ENCODE measurements around the gene C9orf57.
A peak's percentile ranks its signal among the peaks of the same experiment; 100 is the strongest.
"Not testable (repeated sequence)": the region's sequence is repeated elsewhere in the genome, so short reads cannot be mapped to it uniquely, and the experiment has no call there.

Gene C9orf57

DNA sequence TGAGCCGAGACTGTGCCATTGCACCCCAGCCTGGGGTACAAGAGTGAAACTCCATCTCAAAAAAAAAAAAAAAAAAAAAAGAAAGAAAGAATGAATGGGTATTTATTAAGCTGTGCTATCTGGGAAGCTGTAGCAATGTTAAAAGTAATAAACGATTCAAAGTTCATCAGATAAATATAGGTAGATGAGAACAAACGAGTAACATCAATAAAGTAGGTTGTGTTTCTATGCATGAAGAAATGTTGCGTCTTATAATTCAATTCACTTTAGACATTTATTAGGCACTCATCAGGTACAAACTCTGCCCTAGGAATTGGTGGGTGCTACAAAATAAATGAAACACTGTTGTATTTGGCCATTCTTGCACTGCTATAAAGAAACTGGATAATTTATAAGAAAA is 36.8 kb downstream of the C9orf57 start:
- DNase-seq (ENCODE audit: low read depth), result no peak

DNA sequence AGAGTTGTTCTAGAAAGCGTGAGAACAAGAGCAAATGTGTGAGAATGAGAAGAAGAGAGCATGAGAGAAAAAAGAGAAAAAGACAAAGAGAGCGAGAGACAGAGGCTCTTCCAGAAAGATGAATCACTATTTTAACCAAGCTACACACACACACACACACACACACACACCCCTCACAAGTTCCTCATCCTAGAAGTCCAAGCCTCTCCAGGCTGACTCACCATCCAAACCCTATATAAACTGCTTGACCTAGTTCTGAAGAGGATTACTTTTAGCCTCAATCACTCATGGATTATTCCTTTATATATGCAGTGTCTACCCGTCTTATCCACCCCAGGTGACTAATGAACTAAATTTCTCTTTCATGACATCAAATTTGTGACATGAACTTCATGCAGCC is 37.6 kb downstream of the C9orf57 start:
- peak; percentile 88 for DNase-seq (ENCODE audit: low read depth)

DNA sequence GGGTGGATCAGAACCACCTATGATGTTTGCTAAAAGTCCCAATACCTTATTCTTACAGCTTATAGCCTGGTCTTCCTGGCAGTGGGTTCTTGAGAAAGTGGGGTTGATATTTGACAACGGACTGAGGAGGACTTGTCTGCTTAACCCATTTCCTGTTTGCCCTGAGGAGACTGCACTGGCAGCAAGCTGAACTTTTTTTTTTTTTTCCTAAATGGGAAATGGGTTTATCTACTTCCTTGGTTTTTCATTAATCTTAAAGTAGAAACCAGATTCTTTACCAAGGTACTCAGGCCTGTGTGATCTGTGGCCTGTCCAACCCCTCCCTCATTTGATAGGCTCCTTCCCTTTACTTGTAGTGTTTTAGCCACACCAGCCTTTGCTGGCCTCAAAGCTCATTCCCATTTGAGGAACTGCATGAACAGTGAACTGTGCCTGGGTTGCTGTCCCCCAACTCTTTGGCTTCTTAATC is 47.1 kb downstream of the C9orf57 start:
- no peak for DNase-seq (ENCODE audit: low read depth)

DNA sequence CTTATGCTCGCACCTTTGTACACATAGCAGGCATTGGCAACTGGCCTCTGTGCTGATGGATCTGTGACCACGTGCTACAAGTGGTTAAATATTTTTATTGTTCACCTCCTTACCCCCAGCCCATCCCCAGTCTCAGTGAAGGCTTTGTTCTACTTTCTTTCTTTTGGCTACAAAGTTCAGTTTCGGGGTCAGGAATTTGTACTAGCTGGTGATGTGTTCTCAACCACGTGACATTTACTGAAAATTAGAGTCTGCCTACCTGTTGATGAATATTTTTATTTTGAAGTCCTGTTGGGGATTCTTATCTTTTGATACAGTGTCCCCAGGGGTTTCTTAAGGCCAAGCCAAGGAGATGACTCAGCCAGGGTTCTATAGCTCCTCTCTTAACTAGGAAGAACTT is 47.8 kb downstream of the C9orf57 start:
- DNase-seq (ENCODE audit: low read depth), result no peak

DNA sequence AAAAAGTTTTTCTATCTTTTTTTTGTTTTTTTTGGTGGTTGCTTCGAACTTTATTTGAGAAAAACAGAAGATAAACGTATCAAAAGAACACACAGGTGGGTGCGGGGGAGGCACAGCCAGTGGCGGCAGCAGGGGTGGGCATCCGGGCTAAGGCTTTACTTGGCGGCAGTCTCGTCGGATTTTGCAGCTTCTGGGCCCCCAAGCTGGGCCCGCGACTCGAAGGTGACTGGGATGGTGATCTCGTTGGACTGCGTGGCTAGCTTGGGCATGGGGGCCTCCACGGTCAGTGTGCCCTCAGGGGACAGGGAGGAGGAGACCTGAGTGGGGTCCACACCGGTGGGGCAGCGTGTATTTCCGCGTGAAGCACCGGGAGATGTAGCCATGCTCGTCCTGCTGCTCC is 52.7 kb downstream of the C9orf57 start:
- not testable (repeated sequence) for DNase-seq (ENCODE audit: low read depth)

DNA sequence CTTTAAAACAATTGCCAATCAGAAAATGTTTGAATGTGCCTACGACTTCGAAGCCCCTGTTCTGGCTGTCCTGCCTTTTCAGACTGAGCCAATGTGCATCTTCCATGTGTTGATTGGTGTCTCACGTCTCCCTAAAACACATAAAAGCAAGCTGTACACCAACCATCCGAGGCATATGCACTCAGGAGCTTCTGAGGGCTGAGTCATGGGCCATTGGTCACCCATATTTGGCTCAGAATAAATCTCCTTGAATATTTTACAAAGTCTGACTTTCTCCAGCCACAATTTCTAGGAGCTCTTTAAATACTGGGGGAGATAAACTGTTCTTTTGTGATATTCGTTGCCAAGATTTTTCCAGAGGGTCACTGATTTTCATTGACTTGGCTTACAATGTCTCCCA is 53.9 kb downstream of the C9orf57 start:
- no peak for DNase-seq (ENCODE audit: low read depth)

DNA sequence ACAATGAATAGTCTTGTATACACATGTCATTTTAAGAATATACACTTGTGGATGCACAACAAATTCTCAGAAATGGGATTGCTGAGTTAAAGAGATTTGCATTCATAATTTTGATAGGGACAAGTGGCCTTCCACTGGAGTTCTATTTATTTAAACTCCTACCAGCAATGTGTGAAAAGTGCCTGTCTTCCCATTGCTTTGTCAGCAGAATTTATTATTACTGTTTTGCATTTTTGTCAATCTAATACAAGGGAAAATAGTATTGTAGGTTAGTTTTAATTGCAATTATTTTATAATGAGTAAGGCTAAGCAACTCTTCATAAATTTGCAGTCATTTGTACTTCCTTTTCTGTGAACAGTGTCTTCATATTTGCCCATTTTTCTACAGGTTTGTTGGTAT is 55.0 kb downstream of the C9orf57 start:
- no peak for DNase-seq (ENCODE audit: low read depth)

Measured in non-pigmented ciliary epithelial cell (primary cell).